Measurements from ENCODE around the gene PCSK1. TPM values are rescaled to one million over a fixed set of nuclear protein-coding genes. Genes with fewer than 3 reads are reported as not detected.

PCSK1 gene
- total RNA-seq, 1 donor from 2014 or later: 0.38 TPM

GRCh38 chr5:96474073-96474472 is 41.0 kb upstream of the PCSK1 start:
- no peak for DNase-seq
- Histone ChIP-seq H3K27me3 (ENCODE audit: low read depth) (no peaks in the 10 kb centered on the region), H3K9me3 (replicated peaks) (no peaks in the 10 kb centered on the region), H3K36me3 (no peaks in the 10 kb centered on the region), H3K4me1 (no peaks in the 10 kb centered on the region), H3K4me3 (no peak overlapping the region), H3K27ac (replicated peaks) (no peak overlapping the region)
- intact Hi-C loops (cut with micrococcal nuclease): no loop called here
- TF ChIP-seq CTCF (IDR thresholded peaks at IDR 0.05; ENCODE audit: borderline replicate concordance): no peak

- no peak overlapping the region for H3K27ac ChIP-seq (replicated peaks)
- intact Hi-C loops (cut with micrococcal nuclease): no loop called here
- no peaks in the 10 kb centered on the region for H3K4me1 ChIP-seq
- no peaks in the 10 kb centered on the region for H3K27me3 ChIP-seq (ENCODE audit: low read depth)
- H3K4me3 ChIP-seq: no peak overlapping the region
- no peak for DNase-seq
- H3K36me3 ChIP-seq: no peaks in the 10 kb centered on the region
- TF ChIP-seq CTCF (IDR thresholded peaks at IDR 0.05; ENCODE audit: borderline replicate concordance): no peak
- H3K9me3 ChIP-seq (replicated peaks): no peaks in the 10 kb centered on the region
These were observed 40.1 kb upstream of the PCSK1 start for GRCh38 chr5:96473155-96473554.

GRCh38 chr5:96470785-96471184 is 37.7 kb upstream of the PCSK1 start:
- Histone ChIP-seq H3K36me3 (no peaks in the 10 kb centered on the region), H3K27ac (replicated peaks) (no peak overlapping the region)
- intact Hi-C loops (cut with micrococcal nuclease): no loop called here

GRCh38 chr5:96468956-96469355 is 35.9 kb upstream of the PCSK1 start:
- Histone ChIP-seq H3K36me3 (no peaks in the 10 kb centered on the region), H3K27me3 (ENCODE audit: low read depth) (no peaks in the 10 kb centered on the region), H3K9me3 (replicated peaks) (no peaks in the 10 kb centered on the region), H3K4me1 (no peaks in the 10 kb centered on the region), H3K27ac (replicated peaks) (no peak overlapping the region), H3K4me3 (no peak overlapping the region)
- TF ChIP-seq CTCF (IDR thresholded peaks at IDR 0.05; ENCODE audit: borderline replicate concordance): no peak
- intact Hi-C loops (cut with micrococcal nuclease): no loop called here
- no peak for DNase-seq

More at GRCh38 chr5:96470785-96471184, 37.7 kb upstream of the PCSK1 start:
- no peak for DNase-seq
- Histone ChIP-seq H3K4me3 (no peak overlapping the region), H3K27me3 (ENCODE audit: low read depth) (no peaks in the 10 kb centered on the region), H3K4me1 (no peaks in the 10 kb centered on the region), H3K9me3 (replicated peaks) (no peaks in the 10 kb centered on the region)
- TF ChIP-seq CTCF (IDR thresholded peaks at IDR 0.05; ENCODE audit: borderline replicate concordance): no peak

GRCh38 chr5:96463091-96463490 is 30.0 kb upstream of the PCSK1 start:
- Histone ChIP-seq H3K27ac (replicated peaks) (no peak overlapping the region), H3K36me3 (no peaks in the 10 kb centered on the region), H3K4me3 (no peak overlapping the region), H3K27me3 (ENCODE audit: low read depth) (no peaks in the 10 kb centered on the region), H3K4me1 (no peaks in the 10 kb centered on the region), H3K9me3 (replicated peaks) (no peaks in the 10 kb centered on the region)
- intact Hi-C loops (cut with micrococcal nuclease): no loop called here
- no peak for TF ChIP-seq CTCF (IDR thresholded peaks at IDR 0.05; ENCODE audit: borderline replicate concordance)
- DNase-seq: no peak

All from left ventricle myocardium inferior (tissue), 1 donor.